Measurements from ENCODE around the gene MYO3B.

DNA sequence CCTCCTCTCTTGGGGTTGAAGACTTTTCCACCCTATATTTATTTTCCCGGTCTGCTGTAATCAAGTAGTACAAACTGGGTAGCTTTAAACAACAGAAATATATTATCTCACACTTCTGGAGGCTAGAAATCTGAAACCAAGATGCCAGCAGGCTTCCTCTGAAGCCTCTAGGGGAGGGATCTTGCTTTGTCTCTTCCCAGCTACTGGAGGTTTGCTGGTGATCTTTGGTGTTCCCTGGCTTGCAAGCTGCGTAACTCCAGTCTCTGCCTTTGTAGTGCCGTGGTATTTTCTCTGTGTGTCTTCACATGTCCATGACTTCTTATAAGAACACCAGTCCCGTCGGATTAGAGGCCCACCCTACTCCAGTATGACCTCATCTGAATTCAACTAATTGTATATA lies 44.4 kb downstream of the MYO3B start:
- TF ChIP-seq CTCF (IDR thresholded peaks at IDR 0.05; ENCODE audit: low read length): no peak
- TF ChIP-seq EZH2phosphoT487 (IDR thresholded peaks at IDR 0.05; ENCODE audit: low read length): no peak
- no peak for TF ChIP-seq EZH2 (optimal IDR thresholded peaks at IDR 0.05; ENCODE audit: low read depth, low read length)
